Activated CD4-positive, alpha-beta T cell treated with anti-CD3 and anti-CD28 coated beads, Interleukin-2, amount 10 ng/mL, durations not matched to agents 7 days and 5 days (primary cell): ENCODE measurements around the gene FBXL4. TPM values are rescaled to one million over a fixed set of nuclear protein-coding genes. Genes with fewer than 3 reads are reported as not detected.
"Not testable (repeated sequence)": the region's sequence is repeated elsewhere in the genome, so short reads cannot be mapped to it uniquely, and the experiment has no call there.

Experiments
- CTCF ChIA-PET: fragments of 350-600 bp; sonication (Branson Sonifier 250); formaldehyde crosslinking; loops from one replicate; lab custom pipeline; 2021; ENCODE audit warnings: antibody characterized with exemption; lab: Charles Lee
- POLR2A ChIA-PET: fragments of 350-600 bp; sonication (Branson Sonifier 250); formaldehyde crosslinking; loops from one replicate; lab custom pipeline; 2021; ENCODE audit warnings: antibody characterized with exemption; lab: Charles Lee
- DNase-seq: peaks from one replicate; pipeline ENCODE4 v3.0.0-alpha.2; 2020
- H3K27ac Mint-ChIP-seq: one replicate; pipeline ENCODE4 v1.8.0; 2021; ENCODE audit warnings: mild to moderate bottlenecking, moderate library complexity, mixed read lengths
- H3K27me3 Mint-ChIP-seq: one replicate; pipeline ENCODE4 v1.8.0; 2021; ENCODE audit warnings: mixed read lengths
- H3K36me3 Mint-ChIP-seq: one replicate; pipeline ENCODE4 v1.8.0; 2021; ENCODE audit warnings: low read depth, mixed read lengths
- H3K4me1 Mint-ChIP-seq: one replicate; pipeline ENCODE4 v1.8.0; 2021; ENCODE audit warnings: mixed read lengths
- H3K4me3 Mint-ChIP-seq: one replicate; pipeline ENCODE4 v1.8.0; 2021; ENCODE audit warnings: mild to moderate bottlenecking, moderate library complexity, mixed read lengths
- H3K9me3 Mint-ChIP-seq: one replicate; pipeline ENCODE4 v1.8.0; 2021; ENCODE audit warnings: mixed read lengths
- total RNA-seq, 2 experiments: library from RNA; stranded (reverse); gene quantifications; one replicate each; pipeline ENCODE4 v1.2.3, GENCODE V29; 2021

FBXL4 gene
- total RNA-seq, 2 experiments from 2014 or later = 11.2 to 12.6 TPM

- H3K4me1 Mint-ChIP-seq = peaks cover 42% of the 10 kb centered on the region
- peaks cover 34% of the 10 kb centered on the region for H3K9me3 Mint-ChIP-seq
- H3K36me3 Mint-ChIP-seq = peaks cover 42% of the 10 kb centered on the region
Observed at GRCh38 chr6:98942263-98942803, 5.4 kb downstream of the FBXL4 start.

GRCh38 chr6:98941319-98941718, 6.4 kb downstream of the FBXL4 start:
- peaks cover 37% of the 10 kb centered on the region for H3K4me1 Mint-ChIP-seq
- ChIA-PET POLR2A (no interaction called here), CTCF (no interaction called here)
- H3K9me3 Mint-ChIP-seq = peaks cover 34% of the 10 kb centered on the region
- no peak overlapping the region for H3K4me3 Mint-ChIP-seq
- H3K27me3 Mint-ChIP-seq = no peaks in the 10 kb centered on the region
- no peak overlapping the region for H3K27ac Mint-ChIP-seq
- H3K36me3 Mint-ChIP-seq = peaks cover 42% of the 10 kb centered on the region
- DNase-seq = no peak

More at GRCh38 chr6:98942263-98942803, 5.4 kb downstream of the FBXL4 start:
- no peak overlapping the region for H3K27ac Mint-ChIP-seq
- no peak for DNase-seq
- no peak overlapping the region for H3K4me3 Mint-ChIP-seq
- ChIA-PET POLR2A (no interaction called here), CTCF (no interaction called here)
- H3K27me3 Mint-ChIP-seq = no peaks in the 10 kb centered on the region

GRCh38 chr6:98937351-98937750, 10.4 kb downstream of the FBXL4 start:
- H3K4me1 Mint-ChIP-seq = peaks cover 16% of the 10 kb centered on the region
- H3K27ac Mint-ChIP-seq = no peak overlapping the region
- H3K27me3 Mint-ChIP-seq = no peaks in the 10 kb centered on the region
- no peak overlapping the region for H3K4me3 Mint-ChIP-seq
- H3K36me3 Mint-ChIP-seq = peaks cover 45% of the 10 kb centered on the region
- H3K9me3 Mint-ChIP-seq = peaks cover 24% of the 10 kb centered on the region
- DNase-seq = no peak
- ChIA-PET POLR2A (no interaction called here), CTCF (no interaction called here)

- peak overlapping the region; percentile 31 for H3K27ac Mint-ChIP-seq
- no peak for DNase-seq
- no peaks in the 10 kb centered on the region for H3K9me3 Mint-ChIP-seq
- POLR2A ChIA-PET = no interaction called here
- H3K27me3 Mint-ChIP-seq = no peaks in the 10 kb centered on the region
- H3K36me3 Mint-ChIP-seq = peaks cover 34% of the 10 kb centered on the region
- CTCF ChIA-PET = no interaction called here
- H3K4me3 Mint-ChIP-seq = no peak overlapping the region
- peaks cover 1% of the 10 kb centered on the region for H3K4me1 Mint-ChIP-seq
Observed at GRCh38 chr6:98932381-98932780, 15.4 kb downstream of the FBXL4 start.

- Mint-ChIP-seq H3K4me1 (no peaks in the 10 kb centered on the region), H3K27me3 (no peaks in the 10 kb centered on the region), H3K36me3 (peaks cover 34% of the 10 kb centered on the region), H3K9me3 (no peaks in the 10 kb centered on the region), H3K27ac (no peak overlapping the region), H3K4me3 (no peak overlapping the region)
- ChIA-PET POLR2A (no interaction called here), CTCF (no interaction called here)
- no peak for DNase-seq
Observed at GRCh38 chr6:98931696-98932095, 16.1 kb downstream of the FBXL4 start.

GRCh38 chr6:98929498-98930060, 18.2 kb downstream of the FBXL4 start:
- CTCF ChIA-PET = no interaction called here
- Mint-ChIP-seq H3K27me3 (no peaks in the 10 kb centered on the region), H3K27ac (no peak overlapping the region), H3K4me1 (no peaks in the 10 kb centered on the region), H3K4me3 (no peak overlapping the region), H3K36me3 (peaks cover 40% of the 10 kb centered on the region), H3K9me3 (no peaks in the 10 kb centered on the region)
- POLR2A ChIA-PET = no interaction called here
- no peak for DNase-seq

- Mint-ChIP-seq H3K9me3 (no peaks in the 10 kb centered on the region), H3K4me1 (no peaks in the 10 kb centered on the region), H3K27me3 (no peaks in the 10 kb centered on the region), H3K4me3 (no peak overlapping the region), H3K27ac (no peak overlapping the region), H3K36me3 (peaks cover 36% of the 10 kb centered on the region)
- POLR2A ChIA-PET = no interaction called here
- CTCF ChIA-PET = no interaction called here
- DNase-seq = no peak
Observed at GRCh38 chr6:98928688-98929087, 19.1 kb downstream of the FBXL4 start.

GRCh38 chr6:98927534-98927933, 20.2 kb downstream of the FBXL4 start:
- Mint-ChIP-seq H3K27ac (no peak overlapping the region), H3K36me3 (peaks cover 31% of the 10 kb centered on the region), H3K27me3 (no peaks in the 10 kb centered on the region), H3K4me1 (no peaks in the 10 kb centered on the region), H3K4me3 (no peak overlapping the region), H3K9me3 (no peaks in the 10 kb centered on the region)
- DNase-seq = no peak
- ChIA-PET CTCF (no interaction called here), POLR2A (no interaction called here)

GRCh38 chr6:98925831-98926230, 21.9 kb downstream of the FBXL4 start:
- H3K9me3 Mint-ChIP-seq = no peaks in the 10 kb centered on the region
- ChIA-PET CTCF (no interaction called here), POLR2A (no interaction called here)
- peaks cover 13% of the 10 kb centered on the region for H3K4me1 Mint-ChIP-seq
- no peak overlapping the region for H3K4me3 Mint-ChIP-seq
- DNase-seq = no peak
- H3K27ac Mint-ChIP-seq = no peak overlapping the region
- peaks cover 21% of the 10 kb centered on the region for H3K36me3 Mint-ChIP-seq
- H3K27me3 Mint-ChIP-seq = no peaks in the 10 kb centered on the region

- Mint-ChIP-seq H3K27me3 (no peaks in the 10 kb centered on the region), H3K36me3 (peaks cover 16% of the 10 kb centered on the region), H3K4me3 (no peak overlapping the region), H3K9me3 (no peaks in the 10 kb centered on the region), H3K27ac (no peak overlapping the region), H3K4me1 (peaks cover 13% of the 10 kb centered on the region)
- DNase-seq = no peak
- CTCF ChIA-PET = no interaction called here
- POLR2A ChIA-PET = no interaction called here
Observed at GRCh38 chr6:98924647-98925046, 23.1 kb downstream of the FBXL4 start.

- CTCF ChIA-PET = no interaction called here
Observed at GRCh38 chr6:98920904-98921431, 26.8 kb downstream of the FBXL4 start.

GRCh38 chr6:98910946-98911345, 36.8 kb downstream of the FBXL4 start:
- not testable (repeated sequence) for H3K4me1 Mint-ChIP-seq, H3K27ac Mint-ChIP-seq
- H3K9me3 Mint-ChIP-seq = peaks cover 11% of the 10 kb centered on the region

More at GRCh38 chr6:98920904-98921431, 26.8 kb downstream of the FBXL4 start:
- no peak overlapping the region for H3K27ac Mint-ChIP-seq
- H3K4me1 Mint-ChIP-seq = peaks cover 13% of the 10 kb centered on the region
- POLR2A ChIA-PET = no interaction called here
- no peaks in the 10 kb centered on the region for H3K27me3 Mint-ChIP-seq
- peaks cover 1% of the 10 kb centered on the region for H3K9me3 Mint-ChIP-seq
- no peak overlapping the region for H3K4me3 Mint-ChIP-seq
- no peak for DNase-seq
- peaks cover 10% of the 10 kb centered on the region for H3K36me3 Mint-ChIP-seq

GRCh38 chr6:98909236-98909635, 38.5 kb downstream of the FBXL4 start:
- DNase-seq = no peak
- Mint-ChIP-seq H3K27me3 (no peaks in the 10 kb centered on the region), H3K9me3 (peaks cover 11% of the 10 kb centered on the region), H3K4me1 (no peaks in the 10 kb centered on the region), H3K4me3 (no peak overlapping the region), H3K27ac (no peak overlapping the region), H3K36me3 (peaks cover 45% of the 10 kb centered on the region)
- CTCF ChIA-PET = no interaction called here
- POLR2A ChIA-PET = no interaction called here

More at GRCh38 chr6:98910946-98911345, 36.8 kb downstream of the FBXL4 start:
- POLR2A ChIA-PET, CTCF ChIA-PET, DNase-seq, H3K27me3 Mint-ChIP-seq, H3K4me3 Mint-ChIP-seq: not testable (repeated sequence)
- H3K36me3 Mint-ChIP-seq = peaks cover 44% of the 10 kb centered on the region

- DNase-seq, H3K4me1 Mint-ChIP-seq, POLR2A ChIA-PET, H3K27me3 Mint-ChIP-seq, H3K27ac Mint-ChIP-seq, H3K4me3 Mint-ChIP-seq, CTCF ChIA-PET, H3K9me3 Mint-ChIP-seq: not testable (repeated sequence)
- H3K36me3 Mint-ChIP-seq = peaks cover 36% of the 10 kb centered on the region
Observed at GRCh38 chr6:98906342-98906741, 41.4 kb downstream of the FBXL4 start.
